Measurements from ENCODE around the gene SEMA5A.

The SEMA5A gene

GRCh38 chr5:9183992-9184391, 361.9 kb downstream of the SEMA5A start:
- FAIRE-seq (no peak), DNase-seq (ENCODE audit: insufficient read length) (no peak)
- TF ChIP-seq TAF1 (IDR thresholded peaks at IDR 0.05; ENCODE audit: borderline replicate concordance, low read depth, low read length) (no peak), POLR2A (IDR thresholded peaks at IDR 0.05; ENCODE audit: low read depth, low read length) (no peak), POLR2AphosphoS5 (IDR thresholded peaks at IDR 0.05; ENCODE audit: low read depth, low read length) (no peak)

DNA sequence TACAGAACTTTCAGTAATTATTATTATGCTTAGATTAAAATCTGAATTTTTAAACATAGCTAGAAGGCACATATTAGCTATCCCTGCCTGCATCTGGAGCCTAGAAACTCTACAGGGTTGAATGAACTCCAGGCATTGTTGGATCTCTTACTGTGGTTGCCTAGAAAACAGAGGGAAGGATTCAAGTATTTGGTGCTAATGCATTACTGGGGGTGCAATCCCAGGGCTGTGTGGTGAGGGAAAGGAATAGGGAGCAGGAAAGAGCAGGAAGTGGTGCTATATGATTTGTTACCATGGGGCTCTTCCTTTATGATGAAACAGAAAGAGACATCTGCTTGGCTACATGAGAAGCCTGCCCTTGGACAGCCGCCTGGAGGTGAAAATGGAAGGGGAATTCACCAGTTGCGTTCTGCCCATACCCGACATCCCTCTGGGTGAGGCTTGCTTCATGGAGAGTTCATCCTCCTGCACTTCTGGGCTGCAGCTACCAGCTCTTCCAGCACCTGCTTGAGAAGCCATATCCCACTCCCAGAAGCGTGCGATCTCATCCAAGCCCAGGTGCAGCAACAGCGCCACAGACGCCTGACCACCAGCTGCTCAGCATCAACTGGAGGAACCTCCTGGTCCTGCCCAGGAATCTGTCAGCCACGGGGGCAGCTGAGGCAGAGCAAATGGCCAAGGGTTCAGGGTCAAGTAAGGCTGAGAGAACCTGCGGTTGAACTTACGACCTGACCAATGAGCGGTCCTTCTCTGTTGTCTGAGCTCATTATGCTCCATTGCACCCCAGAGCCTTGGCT, 362.8 kb downstream of the SEMA5A start:
- no peak for DNase-seq (ENCODE audit: insufficient read length)
- no peak for FAIRE-seq
- TF ChIP-seq TAF1 (IDR thresholded peaks at IDR 0.05; ENCODE audit: borderline replicate concordance, low read depth, low read length), result no peak
- no peak for TF ChIP-seq POLR2A (IDR thresholded peaks at IDR 0.05; ENCODE audit: low read depth, low read length)
- TF ChIP-seq POLR2AphosphoS5 (IDR thresholded peaks at IDR 0.05; ENCODE audit: low read depth, low read length), result no peak

DNA sequence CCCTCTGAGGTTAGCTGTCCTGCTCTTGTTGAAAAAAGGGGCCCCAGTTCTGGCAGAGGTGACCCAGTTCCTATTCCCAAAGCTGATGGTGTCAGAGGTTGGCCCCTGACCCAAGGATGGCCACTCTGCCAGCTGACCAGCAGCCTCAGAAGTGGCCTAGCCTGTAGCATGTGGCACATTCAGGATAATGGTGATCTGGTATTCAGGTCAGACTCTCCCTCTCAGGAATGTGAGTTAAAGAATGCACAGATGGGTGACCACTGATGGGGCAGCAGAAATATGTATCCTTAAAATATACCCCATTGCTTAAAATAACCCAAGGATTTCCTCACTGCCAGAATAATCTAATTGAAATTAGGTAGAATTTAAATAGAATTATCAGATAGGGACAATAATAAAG, 369.2 kb downstream of the SEMA5A start:
- DNase-seq (ENCODE audit: insufficient read length) (no peak), FAIRE-seq (no peak)
- TF ChIP-seq POLR2AphosphoS5 (IDR thresholded peaks at IDR 0.05; ENCODE audit: low read depth, low read length), result no peak
- TF ChIP-seq TAF1 (IDR thresholded peaks at IDR 0.05; ENCODE audit: borderline replicate concordance, low read depth, low read length), result no peak
- no peak for TF ChIP-seq POLR2A (IDR thresholded peaks at IDR 0.05; ENCODE audit: low read depth, low read length)

- FAIRE-seq (no peak), DNase-seq (ENCODE audit: insufficient read length) (no peak)
- TF ChIP-seq POLR2AphosphoS5 (IDR thresholded peaks at IDR 0.05; ENCODE audit: low read depth, low read length), result no peak
- no peak for TF ChIP-seq POLR2A (IDR thresholded peaks at IDR 0.05; ENCODE audit: low read depth, low read length)
- no peak for TF ChIP-seq TAF1 (IDR thresholded peaks at IDR 0.05; ENCODE audit: borderline replicate concordance, low read depth, low read length)
Measured at GRCh38 chr5:9174446-9174845, 371.4 kb downstream of the SEMA5A start.

- TF ChIP-seq POLR2AphosphoS5 (IDR thresholded peaks at IDR 0.05; ENCODE audit: low read depth, low read length), result no peak
- no peak for TF ChIP-seq TAF1 (IDR thresholded peaks at IDR 0.05; ENCODE audit: borderline replicate concordance, low read depth, low read length)
- TF ChIP-seq POLR2A (IDR thresholded peaks at IDR 0.05; ENCODE audit: low read depth, low read length), result no peak
- FAIRE-seq, result no peak
- DNase-seq (ENCODE audit: insufficient read length), result no peak
Measured at GRCh38 chr5:9173281-9174048, 372.4 kb downstream of the SEMA5A start.

- FAIRE-seq (no peak), DNase-seq (ENCODE audit: insufficient read length) (no peak)
- TF ChIP-seq POLR2A (IDR thresholded peaks at IDR 0.05; ENCODE audit: low read depth, low read length) (no peak), TAF1 (IDR thresholded peaks at IDR 0.05; ENCODE audit: borderline replicate concordance, low read depth, low read length) (no peak), POLR2AphosphoS5 (IDR thresholded peaks at IDR 0.05; ENCODE audit: low read depth, low read length) (no peak)
Measured at GRCh38 chr5:9170026-9170425, 375.8 kb downstream of the SEMA5A start.

GRCh38 chr5:9169557-9169902, 376.3 kb downstream of the SEMA5A start:
- no peak for DNase-seq (ENCODE audit: insufficient read length)
- FAIRE-seq, result no peak

DNA sequence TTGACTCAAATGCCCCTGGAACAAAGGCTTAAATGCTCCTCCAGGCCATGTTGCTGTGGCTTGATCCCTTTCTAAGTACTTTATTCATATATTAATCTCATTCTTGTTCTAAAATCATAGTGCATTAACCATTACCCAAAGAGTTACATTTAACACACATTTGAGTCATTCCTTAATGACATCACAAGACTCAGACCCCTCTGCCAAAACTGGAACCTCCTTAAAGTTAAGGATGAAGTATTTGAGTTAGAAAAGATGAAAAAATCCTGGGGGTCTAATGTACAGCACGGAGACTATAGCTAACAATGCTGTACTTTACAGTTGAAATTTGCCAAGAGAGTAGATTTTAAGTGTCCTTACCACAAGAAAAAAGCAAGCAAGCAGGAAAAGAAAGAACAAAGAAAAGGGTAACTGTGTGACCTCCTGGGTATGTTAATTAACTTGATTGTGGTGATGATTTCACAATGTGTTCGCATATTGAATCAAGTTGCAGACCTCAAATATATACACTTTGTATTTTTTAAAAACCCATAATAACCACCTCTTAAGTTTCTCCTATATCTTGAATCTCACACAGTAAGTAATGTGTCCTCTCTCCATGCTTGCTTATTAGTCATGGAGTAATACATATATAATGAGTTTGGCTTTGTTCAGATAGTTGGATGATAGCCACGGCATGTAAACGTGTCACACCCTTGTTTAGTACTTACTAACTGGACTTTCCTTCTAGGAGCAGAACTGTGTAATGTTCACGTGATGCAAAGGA, 376.9 kb downstream of the SEMA5A start:
- TF ChIP-seq POLR2A (IDR thresholded peaks at IDR 0.05; ENCODE audit: low read depth, low read length) (no peak), POLR2AphosphoS5 (IDR thresholded peaks at IDR 0.05; ENCODE audit: low read depth, low read length) (no peak), TAF1 (IDR thresholded peaks at IDR 0.05; ENCODE audit: borderline replicate concordance, low read depth, low read length) (no peak)
- FAIRE-seq (no peak), DNase-seq (ENCODE audit: insufficient read length) (no peak)

More at GRCh38 chr5:9169557-9169902, 376.3 kb downstream of the SEMA5A start:
- TF ChIP-seq TAF1 (IDR thresholded peaks at IDR 0.05; ENCODE audit: borderline replicate concordance, low read depth, low read length), result no peak
- no peak for TF ChIP-seq POLR2A (IDR thresholded peaks at IDR 0.05; ENCODE audit: low read depth, low read length)
- TF ChIP-seq POLR2AphosphoS5 (IDR thresholded peaks at IDR 0.05; ENCODE audit: low read depth, low read length), result no peak

DNA sequence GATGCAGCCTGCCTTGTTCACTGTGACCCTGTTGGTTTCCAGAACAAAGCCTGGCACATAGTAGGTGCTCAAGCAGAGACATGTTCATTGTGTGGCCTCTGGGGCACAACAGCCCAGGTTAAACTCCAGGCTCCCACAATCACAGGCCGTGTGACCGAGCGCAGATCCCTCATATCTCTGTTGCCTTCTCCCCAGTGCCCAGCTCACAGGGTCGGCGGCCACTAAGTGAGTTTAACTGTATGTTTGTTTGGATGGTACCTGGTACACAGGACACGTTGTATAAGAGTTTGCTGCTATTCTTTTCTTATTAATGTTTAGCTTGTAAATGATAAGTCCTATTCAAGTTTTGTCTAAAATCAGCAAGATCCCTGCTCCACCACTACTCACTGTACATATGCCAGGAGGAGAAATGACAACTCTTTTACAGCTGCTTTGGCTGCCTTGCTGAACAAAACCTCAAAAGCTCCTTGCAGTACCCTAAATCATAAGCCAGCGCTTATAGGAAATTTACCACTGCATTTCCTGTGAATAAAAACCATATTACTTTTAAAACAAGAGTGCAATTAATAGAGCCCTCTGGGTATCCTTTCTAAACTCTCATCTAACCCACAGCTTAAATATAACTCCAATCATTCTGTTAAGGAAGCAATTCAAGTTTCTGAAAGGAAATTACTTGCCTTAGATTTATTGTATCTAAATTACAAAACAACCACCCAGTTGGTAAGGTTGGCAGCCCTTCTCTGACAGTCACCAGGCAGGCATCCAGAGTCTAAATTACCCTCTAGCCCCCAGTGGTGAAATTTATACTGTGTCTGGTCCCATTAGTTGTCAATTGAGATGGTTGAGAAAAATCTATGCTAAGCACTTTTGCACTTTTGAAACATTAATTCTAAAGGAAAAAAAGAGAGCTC, 379.4 kb downstream of the SEMA5A start:
- no peak for TF ChIP-seq TAF1 (IDR thresholded peaks at IDR 0.05; ENCODE audit: borderline replicate concordance, low read depth, low read length)
- TF ChIP-seq POLR2A (IDR thresholded peaks at IDR 0.05; ENCODE audit: low read depth, low read length), result no peak
- no peak for TF ChIP-seq POLR2AphosphoS5 (IDR thresholded peaks at IDR 0.05; ENCODE audit: low read depth, low read length)
- DNase-seq (ENCODE audit: insufficient read length), result no peak
- no peak for FAIRE-seq

GRCh38 chr5:9165546-9165945, 380.3 kb downstream of the SEMA5A start:
- FAIRE-seq (no peak), DNase-seq (ENCODE audit: insufficient read length) (no peak)
- no peak for TF ChIP-seq TAF1 (IDR thresholded peaks at IDR 0.05; ENCODE audit: borderline replicate concordance, low read depth, low read length)

Measured in GM12892 (cell line).